Right renal pelvis (tissue), 4 donors: ENCODE data around the gene LY6G6C. TPM values are rescaled to one million over a fixed set of nuclear protein-coding genes. Genes with fewer than 3 reads are reported as not detected.
"Not testable (repeated sequence)": the region's sequence is repeated elsewhere in the genome, so short reads cannot be mapped to it uniquely, and the experiment has no call there.

Experiments
- DNase-seq, 4 donors: peaks; one replicate each; pipeline ENCODE4 v3.0.0-alpha.2; 2013; ENCODE audit warnings: low read depth in 4 of 4, low spot score in 3 of 4, missing footprints in 1 of 4
- polyA plus RNA-seq, 4 donors: library from polyadenylated mRNA; unstranded; fragments of 120-200 nt; gene quantifications; one replicate each; pipeline ENCODE4 v1.2.1, GENCODE V29; 2013; ENCODE audit not compliant: insufficient read length in 4 of 4

Gene LY6G6C
- polyA plus RNA-seq, 4 donors = 0.28 to 0.43 (median 0.40) TPM; not detected in 1

GRCh38 chr6:31709157-31709556, 12.4 kb downstream of the LY6G6C start:
- DNase-seq = not testable (repeated sequence)

GRCh38 chr6:31708224-31708623, 13.3 kb downstream of the LY6G6C start:
- no peak for DNase-seq

GRCh38 chr6:31707701-31708100, 13.8 kb downstream of the LY6G6C start:
- DNase-seq = no peak

GRCh38 chr6:31706599-31706998, 14.9 kb downstream of the LY6G6C start, which contains the start of gene LY6G6F:
Gene LY6G6F, plus strand, starts transcription at chr6:31706866. Its CDS starts 41 bp downstream, at chr6:31706907.
- no peak for DNase-seq

- DNase-seq = no peak
Measured at GRCh38 chr6:31705931-31706330, 15.6 kb downstream of the LY6G6C start.

- peak; percentile 97 to 99 (median 99) for DNase-seq
Measured at GRCh38 chr6:31702819-31703716, 18.5 kb downstream of the LY6G6C start, which contains the start of gene ABHD16A. Gene ABHD16A, minus strand, starts transcription at chr6:31703324. Its CDS starts 43 bp downstream, at chr6:31703281.

- no peak for DNase-seq
Measured at GRCh38 chr6:31702405-31702818, 19.1 kb downstream of the LY6G6C start.

- no peak for DNase-seq
Measured at GRCh38 chr6:31701666-31702404, 19.7 kb downstream of the LY6G6C start.

- DNase-seq = no peak
Measured at GRCh38 chr6:31700740-31701401, 20.7 kb downstream of the LY6G6C start.

GRCh38 chr6:31697555-31697954, 24.0 kb downstream of the LY6G6C start:
- no peak for DNase-seq

GRCh38 chr6:31693535-31693934, 28.0 kb downstream of the LY6G6C start:
- DNase-seq = no peak

GRCh38 chr6:31692886-31693285, 28.7 kb downstream of the LY6G6C start:
- no peak for DNase-seq

GRCh38 chr6:31692353-31692752, 29.2 kb downstream of the LY6G6C start:
- no peak for DNase-seq

- DNase-seq = no peak
Measured at GRCh38 chr6:31691564-31692108, 29.9 kb downstream of the LY6G6C start.

- no peak for DNase-seq
Measured at GRCh38 chr6:31691078-31691463, 30.5 kb downstream of the LY6G6C start.

GRCh38 chr6:31690231-31691077, 31.1 kb downstream of the LY6G6C start:
- DNase-seq = no peak

GRCh38 chr6:31689249-31690110, 32.1 kb downstream of the LY6G6C start:
- DNase-seq = no peak

GRCh38 chr6:31687860-31688693, 33.5 kb downstream of the LY6G6C start:
- no peak for DNase-seq
